ENCODE results near the gene GABBR2.

DNA sequence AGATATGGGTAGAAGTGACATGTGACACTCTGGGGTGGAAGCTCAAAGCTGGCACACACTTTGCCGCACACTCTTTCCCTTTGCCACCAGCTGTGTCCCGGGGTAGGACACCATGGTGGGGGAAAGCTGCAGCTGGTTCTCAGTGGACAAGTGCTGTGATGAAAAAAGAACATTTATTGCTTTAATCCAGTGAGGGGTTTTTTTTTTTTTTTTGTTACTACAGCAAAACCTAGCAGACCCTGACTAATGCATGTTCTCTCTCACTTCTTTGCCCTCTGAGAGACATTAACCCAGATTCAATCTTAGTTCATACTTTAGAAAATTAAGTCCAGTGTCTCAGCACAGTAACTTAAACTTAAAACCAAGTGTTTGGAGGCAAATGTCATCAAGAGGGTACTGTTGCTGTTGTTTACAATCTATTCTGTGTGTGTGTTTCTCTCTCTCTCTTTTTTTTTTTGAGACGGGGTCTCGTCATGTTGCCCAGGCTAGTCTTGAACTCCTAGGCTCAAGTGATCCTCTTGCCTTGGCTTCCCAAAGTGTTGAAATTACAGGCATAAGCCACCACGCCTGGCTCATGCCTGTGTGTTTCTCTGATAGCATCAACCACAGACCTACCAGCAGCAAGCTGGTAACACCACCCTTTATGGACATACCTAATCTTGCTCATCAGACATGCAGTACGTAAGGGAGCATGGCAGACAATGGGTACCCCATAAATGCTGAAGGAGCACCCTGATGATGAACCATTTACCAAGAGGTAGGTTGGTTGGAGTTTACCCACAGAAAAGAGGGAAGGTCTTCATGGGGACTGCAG, 368.5 kb downstream of the GABBR2 start:
- no peak for TF ChIP-seq TAF1 (IDR thresholded peaks at IDR 0.05; ENCODE audit: low read depth, low read length)
- TF ChIP-seq, protein P1, sequence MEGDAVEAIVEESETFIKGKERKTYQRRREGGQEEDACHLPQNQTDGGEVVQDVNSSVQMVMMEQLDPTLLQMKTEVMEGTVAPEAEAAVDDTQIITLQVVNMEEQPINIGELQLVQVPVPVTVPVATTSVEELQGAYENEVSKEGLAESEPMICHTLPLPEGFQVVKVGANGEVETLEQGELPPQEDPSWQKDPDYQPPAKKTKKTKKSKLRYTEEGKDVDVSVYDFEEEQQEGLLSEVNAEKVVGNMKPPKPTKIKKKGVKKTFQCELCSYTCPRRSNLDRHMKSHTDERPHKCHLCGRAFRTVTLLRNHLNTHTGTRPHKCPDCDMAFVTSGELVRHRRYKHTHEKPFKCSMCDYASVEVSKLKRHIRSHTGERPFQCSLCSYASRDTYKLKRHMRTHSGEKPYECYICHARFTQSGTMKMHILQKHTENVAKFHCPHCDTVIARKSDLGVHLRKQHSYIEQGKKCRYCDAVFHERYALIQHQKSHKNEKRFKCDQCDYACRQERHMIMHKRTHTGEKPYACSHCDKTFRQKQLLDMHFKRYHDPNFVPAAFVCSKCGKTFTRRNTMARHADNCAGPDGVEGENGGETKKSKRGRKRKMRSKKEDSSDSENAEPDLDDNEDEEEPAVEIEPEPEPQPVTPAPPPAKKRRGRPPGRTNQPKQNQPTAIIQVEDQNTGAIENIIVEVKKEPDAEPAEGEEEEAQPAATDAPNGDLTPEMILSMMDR (IDR thresholded peaks at IDR 0.05; ENCODE audit: control extremely low read depth in 1 of 3, insufficient read depth in 1 of 3, low read depth in 1 of 3, low read length in 3 of 3) = no peak
- no peak for TF ChIP-seq EP300 (IDR thresholded peaks at IDR 0.05; ENCODE audit: borderline replicate concordance in 1 of 2, low read depth in 2 of 2, low read length in 2 of 2)
- TF ChIP-seq NRF1 (IDR thresholded peaks at IDR 0.05; ENCODE audit: low read depth, low read length) = no peak
- TF ChIP-seq RFX5 (IDR thresholded peaks at IDR 0.05; ENCODE audit: borderline replicate concordance, low read depth, low read length) = no peak

Measured in H1 (cell line).